ENCODE measurements around the gene TTC23.
A peak's percentile ranks its signal among the peaks of the same experiment; 100 is the strongest.

TTC23 gene

DNA sequence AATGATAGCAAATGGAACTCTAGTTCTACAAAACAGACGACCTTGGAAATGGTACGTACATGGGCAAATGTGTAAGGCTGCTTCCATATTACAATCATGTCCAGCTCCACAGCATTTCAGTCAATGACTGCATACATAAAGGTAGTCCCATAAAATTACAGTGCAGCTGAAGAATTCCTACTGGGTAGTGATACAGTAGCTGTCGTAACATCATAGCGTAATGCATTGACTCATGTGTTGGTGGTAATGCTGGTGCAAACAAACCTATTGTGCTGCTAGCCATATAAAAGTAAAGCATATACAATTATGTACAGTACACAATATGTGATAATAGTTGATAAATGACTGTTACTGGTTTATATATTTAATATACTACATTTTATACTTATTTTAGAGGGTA lies 18.5 kb downstream of the TTC23 start:
- TF ChIP-seq, protein P1, sequence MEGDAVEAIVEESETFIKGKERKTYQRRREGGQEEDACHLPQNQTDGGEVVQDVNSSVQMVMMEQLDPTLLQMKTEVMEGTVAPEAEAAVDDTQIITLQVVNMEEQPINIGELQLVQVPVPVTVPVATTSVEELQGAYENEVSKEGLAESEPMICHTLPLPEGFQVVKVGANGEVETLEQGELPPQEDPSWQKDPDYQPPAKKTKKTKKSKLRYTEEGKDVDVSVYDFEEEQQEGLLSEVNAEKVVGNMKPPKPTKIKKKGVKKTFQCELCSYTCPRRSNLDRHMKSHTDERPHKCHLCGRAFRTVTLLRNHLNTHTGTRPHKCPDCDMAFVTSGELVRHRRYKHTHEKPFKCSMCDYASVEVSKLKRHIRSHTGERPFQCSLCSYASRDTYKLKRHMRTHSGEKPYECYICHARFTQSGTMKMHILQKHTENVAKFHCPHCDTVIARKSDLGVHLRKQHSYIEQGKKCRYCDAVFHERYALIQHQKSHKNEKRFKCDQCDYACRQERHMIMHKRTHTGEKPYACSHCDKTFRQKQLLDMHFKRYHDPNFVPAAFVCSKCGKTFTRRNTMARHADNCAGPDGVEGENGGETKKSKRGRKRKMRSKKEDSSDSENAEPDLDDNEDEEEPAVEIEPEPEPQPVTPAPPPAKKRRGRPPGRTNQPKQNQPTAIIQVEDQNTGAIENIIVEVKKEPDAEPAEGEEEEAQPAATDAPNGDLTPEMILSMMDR (IDR thresholded peaks at IDR 0.05), result no peak

DNA sequence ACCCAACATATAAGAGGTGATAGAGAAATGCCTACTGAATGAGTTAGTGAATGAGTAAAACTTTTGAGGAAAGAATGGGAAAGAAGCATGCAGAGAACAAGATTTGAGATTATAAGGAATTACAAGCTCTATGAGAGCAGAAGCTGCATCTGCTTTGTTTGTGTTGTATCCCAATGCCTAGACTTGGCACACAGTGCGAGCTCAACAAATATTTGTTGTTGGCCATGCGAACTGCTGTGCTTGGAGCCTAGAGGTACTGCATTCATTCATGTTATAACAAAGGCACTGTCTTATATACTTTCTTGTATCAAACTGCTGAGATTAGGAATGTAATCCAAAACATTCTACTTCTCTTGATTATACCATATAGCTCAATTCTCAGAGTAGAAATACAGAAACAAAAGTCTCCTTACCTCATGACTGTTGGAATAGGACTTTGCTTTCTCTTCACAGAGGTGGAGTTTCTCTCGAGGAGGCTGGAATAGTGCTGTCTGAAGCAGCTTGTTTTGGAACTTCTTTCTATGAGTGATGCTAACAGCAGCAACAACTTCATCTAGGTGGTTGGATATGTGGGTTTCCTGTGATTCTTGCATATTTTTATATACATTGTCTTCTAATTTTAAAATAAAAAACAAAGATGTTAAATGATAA lies 21.1 kb downstream of the TTC23 start:
- TF ChIP-seq, protein P1 (IDR thresholded peaks at IDR 0.05), result no peak

GRCh38 chr15:99226802-99227201 lies 22.6 kb downstream of the TTC23 start:
- TF ChIP-seq, protein P1 (IDR thresholded peaks at IDR 0.05), result no peak

- TF ChIP-seq, protein P1 (IDR thresholded peaks at IDR 0.05), result no peak
Measured at GRCh38 chr15:99224372-99225214, 24.8 kb downstream of the TTC23 start.

DNA sequence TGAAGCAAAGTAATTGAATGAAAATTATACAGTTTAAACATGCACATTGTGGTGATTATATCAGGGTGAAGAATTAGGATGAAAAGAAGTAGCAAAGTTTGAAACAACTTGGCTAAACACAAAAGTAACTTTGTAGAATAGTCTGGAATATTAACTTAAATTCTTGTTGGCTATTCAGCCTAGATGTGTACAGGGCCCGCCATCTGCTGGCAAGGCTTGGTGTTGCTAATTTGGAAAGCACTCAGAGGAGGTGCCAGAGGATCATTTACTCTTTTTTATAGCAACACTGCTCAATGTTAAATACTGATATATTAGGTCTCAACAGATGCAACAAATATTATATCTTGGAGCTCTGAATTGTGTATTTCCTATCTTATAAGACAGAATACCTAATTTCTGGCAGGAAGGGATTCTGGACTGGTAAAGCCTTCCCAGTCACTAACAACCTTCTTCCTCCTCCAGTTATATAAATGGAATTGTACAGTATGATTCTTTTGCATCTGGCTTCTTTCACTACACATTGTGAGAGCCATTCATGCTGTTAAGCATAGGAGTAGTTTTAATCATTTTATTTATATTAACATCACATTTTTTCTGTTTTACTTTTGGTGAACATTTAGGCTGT lies 36.1 kb downstream of the TTC23 start:
- TF ChIP-seq, protein P1 (IDR thresholded peaks at IDR 0.05), result peak; percentile 95

DNA sequence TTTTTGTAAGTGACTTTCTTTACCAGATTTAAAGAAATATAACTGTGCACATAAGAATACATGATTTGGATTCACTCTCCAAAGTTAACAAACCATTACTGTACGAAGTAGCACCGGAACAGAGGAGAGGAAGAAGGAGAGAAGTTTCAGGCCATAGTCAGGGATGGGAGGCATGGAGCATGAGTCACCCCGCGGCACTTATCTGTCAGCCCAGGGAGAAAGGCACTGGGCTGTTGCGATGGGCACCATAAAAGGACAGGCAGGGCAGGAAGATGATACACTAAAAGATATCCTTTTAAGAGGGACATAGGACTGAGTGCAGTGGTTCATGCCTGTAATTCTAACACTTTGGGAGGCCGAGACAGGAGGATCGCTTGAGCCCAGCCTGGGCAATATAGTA lies 37.0 kb downstream of the TTC23 start:
- TF ChIP-seq, protein P1 (IDR thresholded peaks at IDR 0.05), result no peak

DNA sequence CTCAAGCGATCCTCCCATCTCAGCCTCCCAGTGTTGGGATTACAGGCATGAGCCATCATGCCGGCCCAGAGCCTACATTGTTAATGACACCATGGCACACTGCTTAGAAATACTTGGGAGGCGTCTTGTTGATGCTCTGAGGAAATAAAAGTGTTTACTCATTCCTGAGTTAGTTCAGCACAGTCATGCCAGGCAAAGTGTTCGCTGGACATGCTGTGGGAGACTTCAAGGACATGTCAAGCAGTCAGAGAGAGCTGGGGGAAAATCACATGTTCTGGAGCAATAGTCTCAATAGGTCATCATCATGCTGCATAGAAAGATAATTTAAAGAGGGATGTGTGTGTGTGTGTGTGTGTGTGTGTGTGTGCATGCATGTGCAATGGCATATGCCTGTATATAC lies 37.5 kb downstream of the TTC23 start:
- TF ChIP-seq, protein P1 (IDR thresholded peaks at IDR 0.05), result no peak
